Measurements from ENCODE around the gene MPG.

DNA sequence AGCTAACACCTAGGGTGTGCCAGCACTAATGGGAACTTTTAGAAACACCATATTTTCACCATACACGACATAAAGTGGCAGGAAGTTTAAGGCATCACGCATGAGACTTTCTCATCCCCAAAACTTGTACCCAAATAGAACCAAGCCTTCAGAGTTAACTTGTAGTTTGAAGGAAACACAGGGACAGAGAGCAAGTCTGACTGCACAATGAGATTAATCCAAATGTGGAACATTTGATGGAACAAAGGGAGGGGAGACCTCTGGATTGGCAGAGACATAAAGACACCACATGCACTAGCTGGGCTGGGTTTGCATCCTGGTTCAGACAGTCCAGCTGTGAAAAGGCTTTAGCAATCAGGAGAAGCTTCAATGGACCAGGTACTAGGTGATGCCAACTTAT is 36.3 kb downstream of the MPG start:
- TF ChIP-seq, protein P1, sequence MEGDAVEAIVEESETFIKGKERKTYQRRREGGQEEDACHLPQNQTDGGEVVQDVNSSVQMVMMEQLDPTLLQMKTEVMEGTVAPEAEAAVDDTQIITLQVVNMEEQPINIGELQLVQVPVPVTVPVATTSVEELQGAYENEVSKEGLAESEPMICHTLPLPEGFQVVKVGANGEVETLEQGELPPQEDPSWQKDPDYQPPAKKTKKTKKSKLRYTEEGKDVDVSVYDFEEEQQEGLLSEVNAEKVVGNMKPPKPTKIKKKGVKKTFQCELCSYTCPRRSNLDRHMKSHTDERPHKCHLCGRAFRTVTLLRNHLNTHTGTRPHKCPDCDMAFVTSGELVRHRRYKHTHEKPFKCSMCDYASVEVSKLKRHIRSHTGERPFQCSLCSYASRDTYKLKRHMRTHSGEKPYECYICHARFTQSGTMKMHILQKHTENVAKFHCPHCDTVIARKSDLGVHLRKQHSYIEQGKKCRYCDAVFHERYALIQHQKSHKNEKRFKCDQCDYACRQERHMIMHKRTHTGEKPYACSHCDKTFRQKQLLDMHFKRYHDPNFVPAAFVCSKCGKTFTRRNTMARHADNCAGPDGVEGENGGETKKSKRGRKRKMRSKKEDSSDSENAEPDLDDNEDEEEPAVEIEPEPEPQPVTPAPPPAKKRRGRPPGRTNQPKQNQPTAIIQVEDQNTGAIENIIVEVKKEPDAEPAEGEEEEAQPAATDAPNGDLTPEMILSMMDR (IDR thresholded peaks at IDR 0.05 in 4 of 5, conservative IDR thresholded peaks at IDR 0.05 in 1 of 5) = no peak
- TF ChIP-seq POLR2A (IDR thresholded peaks at IDR 0.05) = no peak
